CD14-positive monocyte (primary cell): Measurements from ENCODE around the gene MCC. TPM values are rescaled to one million over a fixed set of nuclear protein-coding genes. Genes with fewer than 3 reads are reported as not detected.

Experiments used
- DNase-seq, 3 donors: peaks; one replicate each; pipeline ENCODE4 v3.0.0-alpha.2; 2011 to 2022
- H2AFZ ChIP-seq: 2 replicates; pipeline ENCODE4 v1.6.0; 2012; ENCODE audit warnings: mild to moderate bottlenecking, low read depth, low read length, inconsistent platforms; ENCODE audit not compliant: insufficient read depth, poor library complexity, severe bottlenecking
- H3K27ac ChIP-seq, 2 donors: 1 replicate in 1 of 2; 2 replicates in 1 of 2; pipeline ENCODE4 v1.5.1; 2012 to 2013; ENCODE audit warnings: low read length in 2 of 2, control low read depth in 1 of 2, inconsistent platforms in 1 of 2, low read depth in 1 of 2, mild to moderate bottlenecking in 1 of 2
- H3K27me3 ChIP-seq, 2 donors: one replicate each; pipeline versions ENCODE4 v1.6.0 to v1.6.1; 2011 to 2013; ENCODE audit warnings: low read length in 2 of 2; ENCODE audit not compliant: control insufficient read depth in 2 of 2, insufficient read depth in 2 of 2
- H3K36me3 ChIP-seq, 2 donors: replicated peaks in 1 of 2; 1 replicate in 1 of 2; 2 replicates in 1 of 2; pipeline versions ENCODE4 v1.5.1 to v1.6.1; 2012 to 2013; ENCODE audit warnings: low read length in 2 of 2, control low read depth in 1 of 2, inconsistent platforms in 1 of 2, mild to moderate bottlenecking in 1 of 2; ENCODE audit not compliant: insufficient read depth in 2 of 2, control insufficient read depth in 1 of 2
- H3K4me1 ChIP-seq, 2 donors: 1 replicate in 1 of 2; 2 replicates in 1 of 2; pipeline versions ENCODE4 v1.5.1 to v1.6.1; 2012 to 2013; ENCODE audit warnings: low read length in 2 of 2, control low read depth in 1 of 2, inconsistent platforms in 1 of 2, mild to moderate bottlenecking in 1 of 2, moderate library complexity in 1 of 2; ENCODE audit not compliant: insufficient read depth in 2 of 2, control insufficient read depth in 1 of 2
- H3K4me2 ChIP-seq: replicated peaks from 2 replicates; pipeline ENCODE3; 2012; ENCODE audit warnings: low read length, moderate library complexity, mild to moderate bottlenecking; ENCODE audit not compliant: poor library complexity, severe bottlenecking; ENCODE audit errors: extremely low read depth
- H3K4me3 ChIP-seq, 3 experiments: fragments of 200-600 bp in 1 of 3; sonication (generic) in 1 of 3; replicated peaks in 1 of 3; 1 replicate in 2 of 3; 2 replicates in 1 of 3; pipeline ENCODE4 v1.5.1; 2011 to 2013; ENCODE audit warnings: low read length in 3 of 3, mild to moderate bottlenecking in 3 of 3, control low read depth in 2 of 3, low read depth in 2 of 3, inconsistent platforms in 1 of 3, moderate library complexity in 1 of 3
- H3K79me2 ChIP-seq: 2 replicates; pipeline ENCODE4 v1.6.0; 2012; ENCODE audit warnings: mild to moderate bottlenecking, control low read depth, inconsistent platforms, low read length, moderate library complexity; ENCODE audit not compliant: insufficient read depth
- H3K9ac ChIP-seq: 2 replicates; pipeline ENCODE4 v1.6.0; 2017; ENCODE audit warnings: low read length, mild to moderate bottlenecking; ENCODE audit not compliant: insufficient read depth, poor library complexity, severe bottlenecking
- H3K9me3 ChIP-seq, 2 donors: replicated peaks in 1 of 2; 1 replicate in 1 of 2; 2 replicates in 1 of 2; pipeline versions ENCODE4 v1.5.1 to v1.6.1; 2012 to 2013; ENCODE audit warnings: low read length in 2 of 2, control low read depth in 1 of 2; ENCODE audit not compliant: control insufficient read depth in 1 of 2, insufficient read depth in 1 of 2
- H4K20me1 ChIP-seq: 2 replicates; pipeline ENCODE4 v1.6.0; 2012; ENCODE audit warnings: mild to moderate bottlenecking, low read length, control low read depth, moderate library complexity; ENCODE audit not compliant: insufficient read depth
- H3K27ac Mint-ChIP-seq, 7 donors: one replicate each; pipeline ENCODE4 v1.8.0; 2020; ENCODE audit warnings: mild to moderate bottlenecking in 7 of 7, mixed read lengths in 7 of 7, moderate library complexity in 6 of 7, inconsistent platforms in 2 of 7
- H3K27me3 Mint-ChIP-seq, 3 donors: one replicate each; pipeline ENCODE4 v1.8.0; 2021 to 2022; ENCODE audit warnings: low read depth in 3 of 3, mild to moderate bottlenecking in 3 of 3, mixed read lengths in 3 of 3, moderate library complexity in 3 of 3, inconsistent platforms in 1 of 3
- H3K36me3 Mint-ChIP-seq, 2 donors: one replicate each; pipeline ENCODE4 v1.8.0; 2020; ENCODE audit warnings: mixed read lengths in 2 of 2, inconsistent platforms in 1 of 2, mild to moderate bottlenecking in 1 of 2
- H3K4me1 Mint-ChIP-seq: one replicate; pipeline ENCODE4 v1.8.0; 2020; ENCODE audit warnings: mild to moderate bottlenecking, mixed read lengths
- H3K4me3 Mint-ChIP-seq, 2 donors: one replicate each; pipeline ENCODE4 v1.8.0; 2020; ENCODE audit warnings: mild to moderate bottlenecking in 2 of 2, mixed read lengths in 2 of 2, moderate library complexity in 1 of 2
- H3K9me3 Mint-ChIP-seq, 7 donors: one replicate each; pipeline ENCODE4 v1.8.0; 2020 to 2022; ENCODE audit warnings: mixed read lengths in 7 of 7, mild to moderate bottlenecking in 6 of 7, moderate library complexity in 6 of 7, inconsistent platforms in 2 of 7
- CTCF ChIP-seq: fragments of 200-600 bp; IDR thresholded peaks from one replicate; pipeline ENCODE4 v1.8.0; 2022; ENCODE audit warnings: antibody characterized with exemption, mild to moderate bottlenecking
- WGBS: methylation state at CpG from one replicate; pipeline ENCODE4 v1.1.5; 2013; ENCODE audit warnings: missing lambda C conversion rate; ENCODE audit not compliant: insufficient coverage; 5-methylcytosine and 5-hydroxymethylcytosine counted together
- intact Hi-C, 2 donors: fragments of 100-400 bp; cut with micrococcal nuclease; formaldehyde crosslinking; loops; one replicate each; pipeline versions ENCODE4 v1.15.0 to v1.15.1; 2023
- polyA plus RNA-seq, 3 donors: library from polyadenylated mRNA; depleted of rRNA in 1 of 3; unstranded in 2 of 3; stranded (reverse) in 1 of 3; fragments of 300-500 nt in 2 of 3; fragments of >200 nt in 1 of 3; fragmentation: Illumina TruSeq in 2 of 3; gene quantifications; 1 replicate in 2 of 3; 2 replicates in 1 of 3; pipeline ENCODE4 v1.2.3, GENCODE V29; 2012 to 2021

MCC gene
- polyA plus RNA-seq, 3 donors = 0.09 TPM; not detected in 2

GRCh38 chr5:113253037-113253436, 235.2 kb downstream of the MCC start:
- Histone ChIP-seq H3K27me3 (peaks cover 3 to 9% of the 10 kb centered on the region in 2 donors), H3K36me3 (no peaks in the 10 kb centered on the region), H3K4me2 (no peak overlapping the region), H3K4me3 (no peak overlapping the region), H3K9me3 (no peaks in the 10 kb centered on the region), H3K79me2 (no peaks in the 10 kb centered on the region), H3K9ac (no peak overlapping the region), H2AFZ (no peak overlapping the region), H3K4me1 (no peaks in the 10 kb centered on the region), H4K20me1 (no peaks in the 10 kb centered on the region), H3K27ac (no peak overlapping the region)
- WGBS = 84% methylated on average over 3 of the region's 3 CpGs
- no peaks in the 10 kb centered on the region for H3K36me3 Mint-ChIP-seq
- DNase-seq = no peak
- intact Hi-C loops = no loop called here
- H3K27me3 Mint-ChIP-seq = peaks cover 2 to 13% (median 9%) of the 10 kb centered on the region in 3 donors
- H3K4me3 Mint-ChIP-seq = peak overlapping the region in 1 of 2 donors; percentile 26
- no peak overlapping the region for H3K27ac Mint-ChIP-seq
- TF ChIP-seq CTCF = no peak
- H3K4me1 Mint-ChIP-seq = no peaks in the 10 kb centered on the region
- H3K9me3 Mint-ChIP-seq = peaks cover 0 to 2% (median 0%) of the 10 kb centered on the region in 7 donors

- Histone ChIP-seq H3K36me3 (no peaks in the 10 kb centered on the region), H3K9ac (no peak overlapping the region), H3K4me1 (no peaks in the 10 kb centered on the region), H3K4me2 (no peak overlapping the region), H4K20me1 (no peaks in the 10 kb centered on the region), H3K9me3 (peaks cover 0 to 1% of the 10 kb centered on the region in 2 donors), H3K79me2 (no peaks in the 10 kb centered on the region), H3K4me3 (no peak overlapping the region), H3K27me3 (peaks cover 3 to 9% of the 10 kb centered on the region in 2 donors), H2AFZ (no peak overlapping the region), H3K27ac (no peak overlapping the region)
- H3K4me3 Mint-ChIP-seq = no peak overlapping the region
- TF ChIP-seq CTCF = no peak
- H3K27me3 Mint-ChIP-seq = peaks cover 2 to 15% (median 8%) of the 10 kb centered on the region in 3 donors
- DNase-seq = no peak
- no peaks in the 10 kb centered on the region for H3K36me3 Mint-ChIP-seq
- intact Hi-C loops = no loop called here
- peaks cover under 1 to 9% (median 4%) of the 10 kb centered on the region in 7 donors for H3K9me3 Mint-ChIP-seq
- H3K27ac Mint-ChIP-seq = no peak overlapping the region
- WGBS = 83% methylated on average over 1 of the region's 7 CpGs
- H3K4me1 Mint-ChIP-seq = no peaks in the 10 kb centered on the region
Measured at GRCh38 chr5:113252066-113252465, 236.2 kb downstream of the MCC start.
